ENCODE data around the gene TNS4.

GRCh38 chr17:40503154-40503553 lies 1.7 kb upstream of the TNS4 start:
- TF ChIP-seq SRSF9 (IDR thresholded peaks at IDR 0.05; ENCODE audit: borderline replicate concordance, low read depth, low read length): no peak
- no peak for TF ChIP-seq CHD2 (IDR thresholded peaks at IDR 0.05; ENCODE audit: low read depth, low read length)
- no peak for TF ChIP-seq OTX1 (CRISPR knock-in tag; IDR thresholded peaks at IDR 0.05)
- no peak for TF ChIP-seq HNRNPL (IDR thresholded peaks at IDR 0.05; ENCODE audit: low read depth, low read length)
- no peak for TF ChIP-seq PPARD (CRISPR knock-in tag; IDR thresholded peaks at IDR 0.05)
- TF ChIP-seq POLR2A (conservative IDR thresholded peaks at IDR 0.05): no peak
- TF ChIP-seq CTCF (IDR thresholded peaks at IDR 0.05 in 2 of 3, conservative IDR thresholded peaks at IDR 0.05 in 1 of 3; ENCODE audit: insufficient read depth in 2 of 3, low read depth in 1 of 3, low read length in 3 of 3): no peak

Measured in K562 (cell line).